HEK293 (cell line): ENCODE data around the gene ZNF19.

ENCODE experiments used
- KLF1 ChIP-seq: fragments of 450-650 bp; formaldehyde crosslinking; IDR thresholded peaks from 2 replicates; pipeline ENCODE4 v1.5.1; 2016; ENCODE audit warnings: missing biosample characterization, missing genetic modification characterization
- PBX3 ChIP-seq: sonication (generic); formaldehyde crosslinking; IDR thresholded peaks from 2 replicates; pipeline ENCODE4 v1.8.1; 2022; ENCODE audit warnings: mild to moderate bottlenecking, moderate library complexity, missing genetic modification reagents
- TSHZ1 ChIP-seq: fragments of 450-650 bp; formaldehyde crosslinking; IDR thresholded peaks from 2 replicates; pipeline ENCODE4 v1.5.1; 2016; ENCODE audit warnings: missing biosample characterization, missing genetic modification characterization, borderline replicate concordance
- ZBTB21 ChIP-seq: fragments of 450-650 bp; formaldehyde crosslinking; IDR thresholded peaks from 2 replicates; pipeline ENCODE4 v1.5.1; 2017; ENCODE audit warnings: missing biosample characterization, missing genetic modification characterization
- ZBTB49 ChIP-seq: fragments of 450-650 bp; formaldehyde crosslinking; IDR thresholded peaks from 2 replicates; pipeline ENCODE4 v1.5.1; 2016; ENCODE audit warnings: missing biosample characterization, missing genetic modification characterization, low read depth
- ZBTB6 ChIP-seq: fragments of 450-650 bp; formaldehyde crosslinking; IDR thresholded peaks from 2 replicates; pipeline ENCODE4 v1.5.1; 2017; ENCODE audit warnings: missing biosample characterization, missing genetic modification characterization
- ZNF423 ChIP-seq: fragments of 450-650 bp; formaldehyde crosslinking; IDR thresholded peaks from 2 replicates; pipeline ENCODE4 v1.5.1; 2016; ENCODE audit warnings: missing biosample characterization, missing genetic modification characterization
- TF ChIP-seq, protein P1 (sequence below): fragments of 450-650 bp; formaldehyde crosslinking; IDR thresholded peaks from 2 replicates; pipeline ENCODE4 v1.5.1; 2016; ENCODE audit warnings: missing biosample characterization, missing genetic modification characterization

DNA sequence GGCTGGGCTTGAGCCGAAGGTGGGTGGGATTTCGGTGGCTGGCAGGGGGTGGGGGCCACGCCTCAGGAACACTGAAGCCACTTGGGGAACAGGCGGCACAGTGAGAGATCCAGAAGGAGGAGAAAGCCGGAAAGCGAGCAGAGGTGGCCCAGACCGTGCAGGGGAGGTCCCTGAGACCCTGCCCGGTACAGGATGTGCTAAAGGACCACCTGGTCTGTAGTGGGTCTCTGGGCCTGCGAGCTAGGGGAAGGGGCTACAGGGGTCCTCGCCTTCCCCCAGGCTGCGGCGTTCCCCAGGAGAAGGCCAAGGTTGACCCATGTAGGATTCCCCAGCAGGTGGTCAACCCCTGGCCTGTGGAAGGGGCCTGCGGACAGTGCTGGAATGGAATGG lies 47.1 kb downstream of the ZNF19 start, which contains the start of gene TLE7:
- TF ChIP-seq, protein P1, sequence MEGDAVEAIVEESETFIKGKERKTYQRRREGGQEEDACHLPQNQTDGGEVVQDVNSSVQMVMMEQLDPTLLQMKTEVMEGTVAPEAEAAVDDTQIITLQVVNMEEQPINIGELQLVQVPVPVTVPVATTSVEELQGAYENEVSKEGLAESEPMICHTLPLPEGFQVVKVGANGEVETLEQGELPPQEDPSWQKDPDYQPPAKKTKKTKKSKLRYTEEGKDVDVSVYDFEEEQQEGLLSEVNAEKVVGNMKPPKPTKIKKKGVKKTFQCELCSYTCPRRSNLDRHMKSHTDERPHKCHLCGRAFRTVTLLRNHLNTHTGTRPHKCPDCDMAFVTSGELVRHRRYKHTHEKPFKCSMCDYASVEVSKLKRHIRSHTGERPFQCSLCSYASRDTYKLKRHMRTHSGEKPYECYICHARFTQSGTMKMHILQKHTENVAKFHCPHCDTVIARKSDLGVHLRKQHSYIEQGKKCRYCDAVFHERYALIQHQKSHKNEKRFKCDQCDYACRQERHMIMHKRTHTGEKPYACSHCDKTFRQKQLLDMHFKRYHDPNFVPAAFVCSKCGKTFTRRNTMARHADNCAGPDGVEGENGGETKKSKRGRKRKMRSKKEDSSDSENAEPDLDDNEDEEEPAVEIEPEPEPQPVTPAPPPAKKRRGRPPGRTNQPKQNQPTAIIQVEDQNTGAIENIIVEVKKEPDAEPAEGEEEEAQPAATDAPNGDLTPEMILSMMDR (tag by site-specific recombination), result no peak
- TF ChIP-seq TSHZ1 (tag by site-specific recombination) (no peak), ZBTB21 (tag by site-specific recombination) (no peak), KLF1 (tag by site-specific recombination) (no peak), ZNF423 (no peak), PBX3 (CRISPR knock-in tag) (no peak), ZBTB6 (no peak), ZBTB49 (no peak)
